Neuronal stem cell (in vitro differentiated cells): ENCODE data around the gene MTM1.

ENCODE experiments used
- DNase-seq: peaks from one replicate; pipeline ENCODE4 v3.0.0-alpha.2; 2013; ENCODE audit warnings: low spot score
- H2AFZ ChIP-seq: one replicate; pipeline ENCODE4 v1.6.1; 2013; ENCODE audit warnings: mild to moderate bottlenecking, low read length, inconsistent platforms
- H2AK5ac ChIP-seq: 2 replicates; pipeline ENCODE4 v1.6.1; 2013; ENCODE audit warnings: low read depth, mild to moderate bottlenecking, inconsistent platforms, low read length, moderate library complexity, mixed read lengths
- H2BK120ac ChIP-seq: 2 replicates; pipeline ENCODE4 v1.6.1; 2013; ENCODE audit warnings: low read depth, mild to moderate bottlenecking, inconsistent platforms, low read length, moderate library complexity, mixed read lengths
- H2BK12ac ChIP-seq: one replicate; pipeline ENCODE4 v1.6.1; 2013; ENCODE audit warnings: low read length, inconsistent platforms
- H2BK15ac ChIP-seq: 2 replicates; pipeline ENCODE4 v1.6.1; 2013; ENCODE audit warnings: mild to moderate bottlenecking, low read length, inconsistent platforms, mixed read lengths
- H2BK5ac ChIP-seq: one replicate; pipeline ENCODE4 v1.6.1; 2013; ENCODE audit warnings: inconsistent platforms, mild to moderate bottlenecking, low read length, moderate library complexity
- H3K14ac ChIP-seq: one replicate; pipeline ENCODE4 v1.6.1; 2013; ENCODE audit warnings: low read length, inconsistent platforms
- H3K18ac ChIP-seq: 2 replicates; pipeline ENCODE4 v1.6.1; 2013; ENCODE audit warnings: low read length, inconsistent platforms
- H3K23ac ChIP-seq: 2 replicates; pipeline ENCODE4 v1.6.1; 2013; ENCODE audit warnings: low read depth, mild to moderate bottlenecking, mixed read lengths, low read length, inconsistent platforms; ENCODE audit not compliant: poor library complexity
- H3K27ac ChIP-seq: replicated peaks from 3 replicates; pipeline ENCODE4 v1.5.1; 2013; ENCODE audit warnings: low read length, inconsistent platforms
- H3K27me3 ChIP-seq, 3 experiments: 2 replicates each; pipeline ENCODE4 v1.6.1; 2013; ENCODE audit warnings: low read length in 3 of 3, mild to moderate bottlenecking in 2 of 3, inconsistent platforms in 1 of 3, low read depth in 1 of 3, mixed read lengths in 1 of 3, moderate library complexity in 1 of 3; ENCODE audit not compliant: control insufficient read depth in 3 of 3, insufficient read depth in 3 of 3
- H3K36me3 ChIP-seq, 2 donors: replicated peaks in 1 of 2; 2 replicates each; pipeline ENCODE4 v1.6.1; 2013; ENCODE audit warnings: low read length in 2 of 2; ENCODE audit not compliant: control insufficient read depth in 2 of 2, insufficient read depth in 2 of 2
- H3K4ac ChIP-seq: 2 replicates; pipeline ENCODE4 v1.6.1; 2013; ENCODE audit warnings: inconsistent platforms, mild to moderate bottlenecking, low read length, moderate library complexity
- H3K4me1 ChIP-seq, 2 donors: 1 replicate in 1 of 2; 2 replicates in 1 of 2; pipeline ENCODE4 v1.6.1; 2013; ENCODE audit warnings: low read length in 2 of 2, low read depth in 1 of 2; ENCODE audit not compliant: control insufficient read depth in 2 of 2, insufficient read depth in 1 of 2
- H3K4me2 ChIP-seq: one replicate; pipeline ENCODE4 v1.6.1; 2013; ENCODE audit warnings: mild to moderate bottlenecking, low read length, inconsistent platforms; ENCODE audit not compliant: insufficient read depth, poor library complexity, severe bottlenecking
- H3K4me3 ChIP-seq, 2 donors: 2 replicates each; pipeline ENCODE4 v1.5.1; 2013; ENCODE audit warnings: low read length in 2 of 2, mild to moderate bottlenecking in 2 of 2, inconsistent platforms in 1 of 2, moderate library complexity in 1 of 2
- H3K79me1 ChIP-seq: one replicate; pipeline ENCODE4 v1.6.1; 2013; ENCODE audit warnings: low read depth, mild to moderate bottlenecking, inconsistent platforms, low read length, moderate library complexity
- H3K9ac ChIP-seq: one replicate; pipeline ENCODE4 v1.6.1; 2013; ENCODE audit warnings: mild to moderate bottlenecking, low read depth, low read length, inconsistent platforms; ENCODE audit not compliant: poor library complexity
- H3K9me3 ChIP-seq, 2 donors: replicated peaks in 1 of 2; 2 replicates each; pipeline versions ENCODE3 to v1.6.1; 2013; ENCODE audit warnings: low read length in 2 of 2, mild to moderate bottlenecking in 2 of 2, inconsistent platforms in 1 of 2, low read depth in 1 of 2, mixed read lengths in 1 of 2, moderate library complexity in 1 of 2; ENCODE audit not compliant: control insufficient read depth in 2 of 2, insufficient read depth in 1 of 2
- H4K8ac ChIP-seq: one replicate; pipeline ENCODE4 v1.6.1; 2013; ENCODE audit warnings: low read depth, mild to moderate bottlenecking, inconsistent platforms, low read length, moderate library complexity
- H4K91ac ChIP-seq: one replicate; pipeline ENCODE4 v1.6.1; 2013; ENCODE audit warnings: low read length, low read depth, mild to moderate bottlenecking, inconsistent platforms; ENCODE audit not compliant: poor library complexity
- WGBS, 2 donors: extraction: QIAGEN DNeasy Blood & Tissue Kit; methylation state at CpG; one replicate each; pipeline ENCODE4 v1.1.7; 2013; ENCODE audit warnings: missing lambda C conversion rate in 2 of 2, mixed read lengths in 1 of 2; ENCODE audit not compliant: insufficient read length in 2 of 2, insufficient replicate concordance in 1 of 2; ENCODE audit errors: extremely low coverage in 2 of 2; 5-methylcytosine and 5-hydroxymethylcytosine counted together

Gene MTM1

DNA sequence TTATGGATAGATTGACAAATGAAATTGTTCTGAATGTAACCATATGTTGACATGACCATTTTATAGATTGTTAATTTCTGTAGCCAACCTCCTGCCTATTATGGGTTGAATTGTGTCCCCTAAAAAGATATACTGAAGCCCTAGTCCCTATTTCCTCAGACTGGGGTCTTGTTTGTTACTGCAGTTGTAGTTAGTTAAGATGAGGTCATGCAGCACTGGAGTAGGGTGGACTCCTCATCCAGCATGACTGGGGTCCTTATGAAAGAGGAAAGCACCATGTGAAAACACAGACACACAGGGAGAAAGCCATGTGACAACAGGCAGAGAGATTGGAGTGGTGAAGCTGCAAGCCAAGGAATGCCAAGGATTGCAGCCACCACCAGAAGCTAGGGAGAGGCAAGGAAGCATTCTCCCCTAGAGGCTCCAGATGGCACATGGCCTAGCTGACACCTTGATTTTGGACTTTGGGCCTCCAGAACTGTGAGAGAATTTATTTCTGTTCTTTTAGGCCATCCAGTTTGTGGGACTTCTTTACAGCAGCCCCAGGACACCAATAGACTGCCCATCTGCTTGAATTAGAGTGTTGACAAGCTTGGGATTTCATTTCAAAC, 14.0 kb downstream of the MTM1 start:
- H4K8ac ChIP-seq, result no peak overlapping the region
- H3K36me3 ChIP-seq, result no peaks in the 10 kb centered on the region

DNA sequence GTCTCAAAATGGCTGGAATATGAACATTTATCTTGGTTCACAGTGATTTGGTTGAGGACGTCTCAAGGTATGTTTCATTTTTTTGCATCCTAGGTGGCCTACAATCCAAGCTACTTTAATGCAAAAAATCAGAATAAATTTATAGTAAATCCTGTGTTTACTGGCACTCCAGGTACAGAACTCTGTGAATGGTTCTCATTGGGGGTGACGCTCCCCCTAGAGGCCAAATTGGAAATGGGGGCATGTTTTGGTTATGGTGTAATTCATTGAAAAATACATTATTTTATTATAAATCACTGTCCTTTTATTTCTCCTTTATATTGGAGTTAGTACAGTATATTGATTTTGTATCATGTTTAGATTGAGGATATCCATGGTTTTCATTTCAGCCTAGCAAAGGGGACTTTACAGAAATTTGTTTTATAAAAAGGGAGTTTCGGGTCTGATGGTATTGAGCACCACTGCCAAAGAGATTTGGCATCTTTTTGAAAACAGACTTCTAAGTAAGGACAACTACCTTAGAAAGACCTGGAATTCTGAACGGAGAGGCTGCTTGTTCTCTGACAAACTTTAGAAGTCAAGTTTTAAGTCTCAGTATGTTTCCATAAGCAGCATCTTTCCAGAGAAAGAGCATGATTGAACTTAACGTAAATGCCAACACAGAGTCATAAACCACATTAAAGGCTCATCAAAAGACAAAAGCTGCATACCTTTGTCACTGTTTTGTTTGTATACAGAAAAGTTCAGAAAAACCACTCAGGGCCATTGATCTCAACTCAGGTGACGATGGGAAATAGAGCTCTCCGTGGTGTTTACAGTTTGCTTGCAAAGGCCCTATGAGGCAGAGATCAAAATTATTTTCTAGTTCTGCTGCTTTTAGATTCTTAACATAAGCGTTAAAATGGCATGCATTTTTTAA, 19.4 kb downstream of the MTM1 start:
- Histone ChIP-seq H4K91ac (no peak overlapping the region), H3K18ac (no peak overlapping the region), H2BK120ac (no peak overlapping the region), H3K4me3 (no peak overlapping the region), H3K14ac (no peak overlapping the region), H2BK15ac (no peak overlapping the region), H3K4me1 (no peaks in the 10 kb centered on the region), H2BK12ac (no peak overlapping the region), H3K9me3 (no peaks in the 10 kb centered on the region), H4K8ac (no peak overlapping the region), H2AK5ac (no peak overlapping the region), H3K27me3 (no peaks in the 10 kb centered on the region), H3K23ac (no peak overlapping the region), H3K36me3 (no peaks in the 10 kb centered on the region), H3K27ac (no peak overlapping the region), H3K9ac (no peak overlapping the region), H3K4ac (no peak overlapping the region), H2AFZ (no peak overlapping the region), H2BK5ac (no peak overlapping the region), H3K4me2 (no peak overlapping the region), H3K79me1 (peaks cover 2% of the 10 kb centered on the region)
- no CpG with 5 or more reads among the region's 8 CpGs for WGBS, 2 donors
- no peak for DNase-seq

More for the DNA sequence above, 14.0 kb downstream of the MTM1 start:
- H4K91ac ChIP-seq, result no peak overlapping the region
- no peak overlapping the region for H3K4me2 ChIP-seq
- H2BK15ac ChIP-seq, result no peak overlapping the region
- no peaks in the 10 kb centered on the region for H3K27me3 ChIP-seq
- H3K4me3 ChIP-seq, result no peak overlapping the region
- H2BK120ac ChIP-seq, result no peak overlapping the region
- no peak overlapping the region for H2BK5ac ChIP-seq
- H3K79me1 ChIP-seq, result no peaks in the 10 kb centered on the region
- no peak overlapping the region for H3K4ac ChIP-seq
- DNase-seq, result no peak
- no peak overlapping the region for H2AFZ ChIP-seq
- H3K4me1 ChIP-seq, result no peaks in the 10 kb centered on the region
- no peaks in the 10 kb centered on the region for H3K9me3 ChIP-seq
- H3K27ac ChIP-seq, result no peak overlapping the region
- no peak overlapping the region for H2AK5ac ChIP-seq
- H2BK12ac ChIP-seq, result no peak overlapping the region
- H3K9ac ChIP-seq, result no peak overlapping the region
- no peak overlapping the region for H3K14ac ChIP-seq
- H3K23ac ChIP-seq, result no peak overlapping the region
- no peak overlapping the region for H3K18ac ChIP-seq

DNA sequence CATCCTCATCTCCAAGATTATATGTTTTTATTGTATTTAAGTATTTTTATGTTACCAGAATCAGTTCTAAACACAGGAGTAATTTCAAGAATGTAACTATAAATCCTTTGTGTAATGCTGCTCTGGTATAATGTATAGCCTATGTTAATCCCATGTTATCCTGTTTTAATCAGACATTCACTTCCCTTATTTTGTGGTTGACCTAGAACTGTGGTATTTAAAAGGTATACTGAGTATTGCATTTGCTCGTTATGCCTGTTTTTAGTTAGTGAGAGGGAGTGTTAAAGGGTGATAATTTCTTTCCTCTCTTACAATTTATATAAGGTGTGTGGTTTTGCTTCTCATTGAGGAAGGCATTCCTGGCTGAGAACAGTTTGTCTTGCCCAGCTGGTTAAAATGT, 26.2 kb downstream of the MTM1 start:
- no peaks in the 10 kb centered on the region for H3K27me3 ChIP-seq
- peaks cover 2% of the 10 kb centered on the region for H3K79me1 ChIP-seq
- no peaks in the 10 kb centered on the region for H3K9me3 ChIP-seq
- no peak overlapping the region for H2AK5ac ChIP-seq
- no peak for DNase-seq
- H3K23ac ChIP-seq, result no peak overlapping the region
- no peak overlapping the region for H3K18ac ChIP-seq
- H3K9ac ChIP-seq, result no peak overlapping the region
- H3K27ac ChIP-seq, result no peak overlapping the region
- no peaks in the 10 kb centered on the region for H3K4me1 ChIP-seq
- H3K36me3 ChIP-seq, result peaks cover 2% of the 10 kb centered on the region in 2 donors
- H4K91ac ChIP-seq, result no peak overlapping the region
- H3K14ac ChIP-seq, result no peak overlapping the region
- H2BK15ac ChIP-seq, result no peak overlapping the region
- H4K8ac ChIP-seq, result no peak overlapping the region
- H2BK5ac ChIP-seq, result no peak overlapping the region
- H3K4me2 ChIP-seq, result no peak overlapping the region
- H2BK120ac ChIP-seq, result no peak overlapping the region
- no peak overlapping the region for H3K4me3 ChIP-seq
- no peak overlapping the region for H2BK12ac ChIP-seq
- H3K4ac ChIP-seq, result no peak overlapping the region
- WGBS, 2 donors, result no CpG with 5 or more reads among the region's 1 CpG
- no peak overlapping the region for H2AFZ ChIP-seq

DNA sequence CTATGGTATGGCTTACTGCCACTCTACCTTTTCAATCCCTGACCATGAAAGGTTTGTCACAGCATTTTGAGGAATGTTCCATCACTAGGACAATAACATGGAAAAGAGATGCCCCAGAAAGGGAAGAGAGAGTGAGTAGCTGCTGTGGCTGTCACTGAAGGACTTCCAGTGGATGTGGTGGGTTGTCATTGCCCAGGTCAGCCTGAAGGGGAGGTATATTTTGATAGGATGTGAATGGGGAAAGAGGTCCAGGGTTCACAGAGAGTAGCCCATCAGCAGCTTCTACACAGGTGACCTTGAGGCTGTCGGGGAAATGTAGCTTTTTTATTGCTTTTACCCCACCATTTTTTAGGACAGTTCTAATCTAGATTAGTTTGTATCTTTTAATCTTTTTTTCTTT, 30.8 kb downstream of the MTM1 start:
- no peak overlapping the region for H3K4me2 ChIP-seq
- H3K27me3 ChIP-seq, result no peaks in the 10 kb centered on the region
- H2BK5ac ChIP-seq, result no peak overlapping the region
- no peak overlapping the region for H3K9ac ChIP-seq
- no peaks in the 10 kb centered on the region for H3K79me1 ChIP-seq
- no peak overlapping the region for H3K27ac ChIP-seq
- H3K18ac ChIP-seq, result no peak overlapping the region
- H3K14ac ChIP-seq, result no peak overlapping the region
- H3K4me3 ChIP-seq, result no peak overlapping the region
- no peak overlapping the region for H2AFZ ChIP-seq
- no peak overlapping the region for H3K4ac ChIP-seq
- WGBS, 2 donors, result no CpG with 5 or more reads among the region's 1 CpG
- no peaks in the 10 kb centered on the region for H3K9me3 ChIP-seq
- H3K4me1 ChIP-seq, result no peaks in the 10 kb centered on the region
- H4K8ac ChIP-seq, result no peak overlapping the region
- H3K23ac ChIP-seq, result no peak overlapping the region
- H2BK15ac ChIP-seq, result no peak overlapping the region
- H3K36me3 ChIP-seq, result peaks cover 2 to 4% of the 10 kb centered on the region in 2 donors
- H4K91ac ChIP-seq, result no peak overlapping the region
- H2BK120ac ChIP-seq, result no peak overlapping the region
- DNase-seq, result no peak
- no peak overlapping the region for H2BK12ac ChIP-seq
- H2AK5ac ChIP-seq, result no peak overlapping the region
